GM21528 (cell line): ENCODE data around the gene SIN3B.
"Not testable (repeated sequence)": the region's sequence is repeated elsewhere in the genome, so short reads cannot be mapped to it uniquely, and the experiment has no call there.

ENCODE experiments used
- ATAC-seq: cut with Tn5 transposase; IDR thresholded peaks from one replicate; pipeline ENCODE4 v1.9.1; 2021; ENCODE audit warnings: mild to moderate bottlenecking, moderate library complexity; ENCODE audit not compliant: unreplicated experiment, low FRiP score

Gene SIN3B

GRCh38 chr19:16829010-16829821, at the start of gene SIN3B:
Gene SIN3B, plus strand, starts transcription at chr19:16829398. Its CDS starts 23 bp downstream, at chr19:16829421.
- ATAC-seq, result no peak

- ATAC-seq, result no peak
These were observed 49.5 kb upstream of the SIN3B start for GRCh38 chr19:16779539-16780163.

GRCh38 chr19:16782719-16783118, 46.5 kb upstream of the SIN3B start:
- ATAC-seq, result no peak

- ATAC-seq, result no peak
These were observed 40.7 kb upstream of the SIN3B start for GRCh38 chr19:16788479-16788878.

GRCh38 chr19:16789238-16789637, 40.0 kb upstream of the SIN3B start:
- ATAC-seq, result no peak

- ATAC-seq, result no peak
These were observed 39.1 kb upstream of the SIN3B start for GRCh38 chr19:16790051-16790450.

- ATAC-seq, result no peak
These were observed 37.3 kb upstream of the SIN3B start for GRCh38 chr19:16791942-16792341.

GRCh38 chr19:16794456-16795441, 34.4 kb upstream of the SIN3B start:
- ATAC-seq, result no peak

GRCh38 chr19:16795731-16796130, 33.5 kb upstream of the SIN3B start:
- no peak for ATAC-seq

- no peak for ATAC-seq
These were observed 31.3 kb upstream of the SIN3B start for GRCh38 chr19:16797876-16798275.

GRCh38 chr19:16798326-16798725, 30.9 kb upstream of the SIN3B start:
- ATAC-seq, result not testable (repeated sequence)

- no peak for ATAC-seq
These were observed 29.5 kb upstream of the SIN3B start for GRCh38 chr19:16799740-16800139.

GRCh38 chr19:16801600-16802013, 27.6 kb upstream of the SIN3B start:
- no peak for ATAC-seq

GRCh38 chr19:16804176-16804575, 25.0 kb upstream of the SIN3B start:
- ATAC-seq, result no peak

- ATAC-seq, result no peak
These were observed 21.5 kb upstream of the SIN3B start for GRCh38 chr19:16807549-16808284.

GRCh38 chr19:16814526-16815100, 14.6 kb upstream of the SIN3B start:
- ATAC-seq, result no peak

GRCh38 chr19:16820056-16820455, 9.1 kb upstream of the SIN3B start:
- ATAC-seq, result no peak

GRCh38 chr19:16821081-16821480, 8.1 kb upstream of the SIN3B start:
- no peak for ATAC-seq

GRCh38 chr19:16822648-16823047, 6.5 kb upstream of the SIN3B start:
- ATAC-seq, result no peak
